ENCODE data around the gene POC1A.

DNA sequence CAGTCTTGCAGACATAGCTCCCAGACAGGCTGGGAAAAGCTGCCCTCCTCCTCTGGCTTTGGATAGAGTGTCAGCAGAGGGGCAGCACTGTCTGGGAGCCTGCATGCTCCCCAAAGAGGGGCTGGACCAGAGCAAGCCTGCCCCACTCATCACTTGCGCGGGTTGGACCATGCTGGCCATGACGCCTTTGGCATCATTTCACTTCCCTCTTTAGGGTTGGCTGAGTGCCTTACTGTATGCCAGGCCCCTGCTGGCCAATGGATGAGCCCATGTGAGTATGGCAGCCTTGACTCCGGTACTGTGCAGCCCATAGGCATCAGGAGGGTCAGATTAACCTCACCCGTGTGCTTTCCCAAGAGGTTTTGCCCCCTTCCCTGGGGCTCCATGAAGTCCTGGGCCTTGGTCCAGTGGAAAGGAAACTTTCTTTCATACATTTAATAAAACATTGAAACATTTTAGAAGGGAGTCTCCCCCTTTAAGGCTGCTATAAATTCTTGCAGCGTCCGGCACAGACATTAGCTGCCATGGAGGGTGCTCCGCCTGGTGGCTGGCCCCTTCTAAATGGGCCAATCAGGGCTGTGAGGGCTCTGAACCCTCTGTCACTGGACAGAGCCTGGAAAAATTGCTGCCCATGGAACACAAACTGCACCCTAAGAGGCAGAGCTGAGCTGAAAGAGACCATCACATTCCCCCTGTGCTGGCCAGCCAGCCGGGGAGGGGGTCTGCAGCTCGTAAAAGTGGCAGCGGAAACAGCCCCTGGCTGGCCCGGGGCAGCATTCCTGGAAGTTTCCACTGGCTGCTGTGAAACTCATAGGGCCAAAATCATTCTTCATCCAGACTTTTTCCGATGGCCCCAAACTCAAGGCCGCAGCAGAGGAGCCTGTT is 77.1 kb downstream of the POC1A start:
- TF ChIP-seq, protein P1, sequence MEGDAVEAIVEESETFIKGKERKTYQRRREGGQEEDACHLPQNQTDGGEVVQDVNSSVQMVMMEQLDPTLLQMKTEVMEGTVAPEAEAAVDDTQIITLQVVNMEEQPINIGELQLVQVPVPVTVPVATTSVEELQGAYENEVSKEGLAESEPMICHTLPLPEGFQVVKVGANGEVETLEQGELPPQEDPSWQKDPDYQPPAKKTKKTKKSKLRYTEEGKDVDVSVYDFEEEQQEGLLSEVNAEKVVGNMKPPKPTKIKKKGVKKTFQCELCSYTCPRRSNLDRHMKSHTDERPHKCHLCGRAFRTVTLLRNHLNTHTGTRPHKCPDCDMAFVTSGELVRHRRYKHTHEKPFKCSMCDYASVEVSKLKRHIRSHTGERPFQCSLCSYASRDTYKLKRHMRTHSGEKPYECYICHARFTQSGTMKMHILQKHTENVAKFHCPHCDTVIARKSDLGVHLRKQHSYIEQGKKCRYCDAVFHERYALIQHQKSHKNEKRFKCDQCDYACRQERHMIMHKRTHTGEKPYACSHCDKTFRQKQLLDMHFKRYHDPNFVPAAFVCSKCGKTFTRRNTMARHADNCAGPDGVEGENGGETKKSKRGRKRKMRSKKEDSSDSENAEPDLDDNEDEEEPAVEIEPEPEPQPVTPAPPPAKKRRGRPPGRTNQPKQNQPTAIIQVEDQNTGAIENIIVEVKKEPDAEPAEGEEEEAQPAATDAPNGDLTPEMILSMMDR (IDR thresholded peaks at IDR 0.05): peak in 1 of 4 experiments; percentile 9
- no peak for TF ChIP-seq POLR2A (IDR thresholded peaks at IDR 0.05)
